H1 (cell line): Measurements from ENCODE around the gene TEX14. TPM values are rescaled to one million over a fixed set of nuclear protein-coding genes. Genes with fewer than 3 reads are reported as not detected.

Experiments used
- ATF2 ChIP-seq: IDR thresholded peaks from 2 replicates; pipeline ENCODE4 v1.6.1; 2012; ENCODE audit warnings: low read length, inconsistent platforms
- CEBPB ChIP-seq: IDR thresholded peaks from 2 replicates; pipeline ENCODE4 v1.6.1; 2012; ENCODE audit warnings: low read depth, low read length
- CREB1 ChIP-seq: IDR thresholded peaks from 2 replicates; pipeline ENCODE4 v1.6.1; 2012; ENCODE audit warnings: inconsistent platforms
- CTCF ChIP-seq, 3 experiments: IDR thresholded peaks; 1 replicate in 2 of 3; 2 replicates in 1 of 3; pipeline versions ENCODE4 v1.5.1 to v1.6.1; 2011; ENCODE audit warnings: low read length in 3 of 3, mild to moderate bottlenecking in 3 of 3, inconsistent platforms in 2 of 3, low read depth in 1 of 3, moderate library complexity in 1 of 3; ENCODE audit not compliant: insufficient read depth in 1 of 3; ENCODE audit errors: control extremely low read depth in 1 of 3
- EGR1 ChIP-seq: IDR thresholded peaks from 2 replicates; pipeline ENCODE4 v1.6.1; 2011; ENCODE audit warnings: low read depth, low read length, borderline replicate concordance
- EP300 ChIP-seq, 2 experiments: IDR thresholded peaks; 1 replicate in 1 of 2; 2 replicates in 1 of 2; pipeline ENCODE4 v1.6.1; 2011 to 2012; ENCODE audit warnings: low read depth in 2 of 2, low read length in 2 of 2, mild to moderate bottlenecking in 2 of 2, borderline replicate concordance in 1 of 2, inconsistent platforms in 1 of 2, moderate library complexity in 1 of 2
- JUN ChIP-seq: IDR thresholded peaks from 2 replicates; pipeline ENCODE4 v1.6.1; 2011; ENCODE audit warnings: low read depth, mild to moderate bottlenecking, improper control_type of control experiment, low read length
- NRF1 ChIP-seq: IDR thresholded peaks from 2 replicates; pipeline ENCODE4 v1.6.1; 2011; ENCODE audit warnings: mild to moderate bottlenecking, low read depth, low read length, improper control_type of control experiment
- POLR2AphosphoS5 ChIP-seq: IDR thresholded peaks from 2 replicates; pipeline ENCODE4 v1.6.1; 2011; ENCODE audit warnings: low read depth, low read length
- POU5F1 ChIP-seq: IDR thresholded peaks from 2 replicates; pipeline ENCODE4 v1.6.1; 2011; ENCODE audit warnings: low read depth, mild to moderate bottlenecking, low read length, moderate library complexity
- SIRT6 ChIP-seq: IDR thresholded peaks from one replicate; pipeline ENCODE4 v1.7.1; 2012; ENCODE audit warnings: low read length, inconsistent platforms
- SP4 ChIP-seq: IDR thresholded peaks from 2 replicates; pipeline ENCODE4 v1.6.1; 2012; ENCODE audit warnings: low read length, inconsistent platforms
- SUZ12 ChIP-seq: fragments of 200-600 bp; sonication (generic); IDR thresholded peaks from 2 replicates; pipeline ENCODE4 v1.6.1; 2012; ENCODE audit warnings: mild to moderate bottlenecking, inconsistent platforms, low read length, moderate library complexity, mixed read lengths
- TAF1 ChIP-seq: IDR thresholded peaks from 2 replicates; pipeline ENCODE4 v1.6.1; 2011; ENCODE audit warnings: mild to moderate bottlenecking, low read depth, low read length
- TCF12 ChIP-seq: IDR thresholded peaks from 2 replicates; pipeline ENCODE4 v1.6.1; 2011; ENCODE audit warnings: low read depth, mild to moderate bottlenecking, low read length
- ZNF274 ChIP-seq: IDR thresholded peaks from 2 replicates; pipeline ENCODE4 v1.7.0; 2012; ENCODE audit warnings: low read length, borderline replicate concordance; ENCODE audit errors: extremely low read depth
- polyA plus RNA-seq, 7 experiments: library from polyadenylated mRNA; depleted of rRNA in 3 of 7; stranded (reverse) in 5 of 7; unstranded in 2 of 7; fragments of >200 nt in 5 of 7; fragments of 200-250 nt in 2 of 7; gene quantifications; 1 replicate in 5 of 7; 2 replicates in 1 of 7; 4 replicates in 1 of 7; pipeline versions ENCODE4 v1.2.1 to v1.2.3, GENCODE V29; 2011 to 2013; ENCODE audit warnings: missing spikeins in 2 of 7, mixed read lengths in 2 of 7
- total RNA-seq: library from RNA; stranded (reverse); fragmentation: NEBNext Ultra II Directional; extraction: Animal tissue kit (Norgen Biotek cat#: 25700); gene quantifications from 2 replicates; pipeline ENCODE4 v1.2.1, GENCODE V29; 2021
- TF ChIP-seq, protein P1 (sequence below): IDR thresholded peaks from 2 replicates; pipeline ENCODE4 v1.6.1; 2011; ENCODE audit warnings: low read length, improper control_type of control experiment
- TF ChIP-seq, protein P2 (sequence below): IDR thresholded peaks from 2 replicates; pipeline ENCODE4 v1.6.1; 2011; ENCODE audit warnings: low read depth, mild to moderate bottlenecking, low read length; ENCODE audit not compliant: insufficient read depth

The TEX14 gene
- total and polyA plus RNA-seq, 2 of the 8 experiments (the other 6 are each of a cell fraction or from before 2014, with no cell fraction given) = 0.83 to 2.5 TPM

DNA sequence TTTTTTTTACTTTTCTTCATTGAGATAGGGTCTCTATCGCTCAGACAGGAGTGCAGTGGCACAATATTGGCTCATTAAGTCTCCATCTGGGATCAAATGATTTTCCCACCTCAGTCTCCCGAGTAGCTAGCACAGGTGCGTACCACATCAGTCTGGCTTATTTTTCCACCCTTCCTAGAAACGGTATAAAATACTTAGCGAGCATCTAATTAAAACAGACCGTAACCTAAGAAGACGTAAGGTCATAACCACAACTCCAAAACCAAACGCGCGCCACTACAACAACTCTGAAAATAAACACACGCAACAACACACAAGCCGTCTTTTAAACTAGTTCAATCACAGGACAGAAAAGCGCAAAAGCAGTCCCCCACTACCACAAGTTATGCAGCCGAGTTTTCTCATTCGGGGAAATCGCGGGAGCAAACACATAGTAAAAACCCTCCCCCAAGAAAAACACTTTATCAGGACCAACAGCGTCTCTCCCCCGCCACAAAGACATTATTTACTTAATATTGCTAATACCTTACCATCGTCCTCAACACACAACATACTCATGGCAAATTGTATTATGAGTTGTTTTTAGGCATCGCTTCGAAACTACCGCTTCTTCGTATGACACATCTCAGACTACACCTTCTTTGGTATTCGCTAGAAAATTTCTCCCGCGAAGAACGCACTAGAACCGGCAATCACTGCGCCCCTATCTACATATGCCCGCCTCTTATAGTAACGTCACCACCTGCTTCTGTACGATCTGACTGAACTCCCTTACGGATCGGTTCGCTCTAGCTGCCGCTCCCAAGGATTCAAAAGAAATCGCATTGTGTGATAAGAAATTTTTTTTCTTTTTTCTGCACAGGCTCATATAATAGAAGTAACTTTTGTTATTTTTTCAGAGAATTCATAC is 32.8 kb downstream of the TEX14 start (continued):
- no peak for TF ChIP-seq CTCF (IDR thresholded peaks at IDR 0.05; ENCODE audit: control extremely low read depth in 1 of 3, insufficient read depth in 1 of 3, low read depth in 1 of 3, low read length in 3 of 3)
- TF ChIP-seq EGR1 = peak; percentile 96
- peak; percentile 41 for TF ChIP-seq TAF1
- TF ChIP-seq SUZ12 = no peak
- no peak for TF ChIP-seq CEBPB
- 0 out of 2 replicates have a peak, but pooled peaks have one; percentile 14 for TF ChIP-seq NRF1
- TF ChIP-seq TCF12 = peak; percentile 82; the same call in 1 of the 2 replicates
- TF ChIP-seq ZNF274 = no peak
- TF ChIP-seq, protein P1, sequence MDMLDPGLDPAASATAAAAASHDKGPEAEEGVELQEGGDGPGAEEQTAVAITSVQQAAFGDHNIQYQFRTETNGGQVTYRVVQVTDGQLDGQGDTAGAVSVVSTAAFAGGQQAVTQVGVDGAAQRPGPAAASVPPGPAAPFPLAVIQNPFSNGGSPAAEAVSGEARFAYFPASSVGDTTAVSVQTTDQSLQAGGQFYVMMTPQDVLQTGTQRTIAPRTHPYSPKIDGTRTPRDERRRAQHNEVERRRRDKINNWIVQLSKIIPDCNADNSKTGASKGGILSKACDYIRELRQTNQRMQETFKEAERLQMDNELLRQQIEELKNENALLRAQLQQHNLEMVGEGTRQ = no peak
- no peak for TF ChIP-seq SIRT6
- 0 out of 3 replicates have a peak, but pooled peaks of 1 of the 2 experiments have one; percentile 73 for TF ChIP-seq EP300 (IDR thresholded peaks at IDR 0.05; ENCODE audit: borderline replicate concordance in 1 of 2, low read depth in 2 of 2, low read length in 2 of 2)
- TF ChIP-seq CREB1 = peak; percentile 87
- TF ChIP-seq ATF2 = peak; percentile 99
- TF ChIP-seq SP4 = peak; percentile 95; the same call in 1 of the 2 replicates
- TF ChIP-seq, protein P2, sequence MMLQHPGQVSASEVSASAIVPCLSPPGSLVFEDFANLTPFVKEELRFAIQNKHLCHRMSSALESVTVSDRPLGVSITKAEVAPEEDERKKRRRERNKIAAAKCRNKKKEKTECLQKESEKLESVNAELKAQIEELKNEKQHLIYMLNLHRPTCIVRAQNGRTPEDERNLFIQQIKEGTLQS = no peak
- peak; percentile 100 for TF ChIP-seq POLR2AphosphoS5
- TF ChIP-seq POU5F1 = peak; percentile 90
- TF ChIP-seq JUN = no peak
